ENCODE measurements around the gene PQBP1.

GRCh38 chrX:48945517-48946348 is 48.0 kb downstream of the PQBP1 start:
- TF ChIP-seq CTCF (IDR thresholded peaks at IDR 0.05; ENCODE audit: low read length) = peak; percentile 72
- no peak for TF ChIP-seq EZH2 (IDR thresholded peaks at IDR 0.05; ENCODE audit: borderline replicate concordance, low read length)

All from OCI-LY1 (cell line).